Glutamatergic neuron (in vitro differentiated cells): Measurements from ENCODE around the gene PIGU. TPM values are rescaled to one million over a fixed set of nuclear protein-coding genes. Genes with fewer than 3 reads are reported as not detected.

Source experiments
- DNase-seq: peaks from one replicate; pipeline ENCODE4 v3.0.0; 2022
- H3K27ac Mint-ChIP-seq: one replicate; pipeline ENCODE4 v1.8.0; 2020; ENCODE audit warnings: mild to moderate bottlenecking, mixed read lengths, inconsistent platforms; ENCODE audit not compliant: unreplicated experiment
- H3K27me3 Mint-ChIP-seq: one replicate; pipeline ENCODE4 v1.8.0; 2020; ENCODE audit warnings: mild to moderate bottlenecking, moderate library complexity, mixed read lengths, inconsistent platforms; ENCODE audit not compliant: unreplicated experiment
- H3K36me3 Mint-ChIP-seq: one replicate; pipeline ENCODE4 v1.8.0; 2020; ENCODE audit warnings: mild to moderate bottlenecking, mixed read lengths, inconsistent platforms; ENCODE audit not compliant: unreplicated experiment
- H3K4me1 Mint-ChIP-seq: one replicate; pipeline ENCODE4 v1.8.0; 2020; ENCODE audit warnings: mild to moderate bottlenecking, low read depth, mixed read lengths, inconsistent platforms; ENCODE audit not compliant: unreplicated experiment
- H3K4me3 Mint-ChIP-seq: one replicate; pipeline ENCODE4 v1.8.0; 2020; ENCODE audit warnings: mild to moderate bottlenecking, mixed read lengths, inconsistent platforms; ENCODE audit not compliant: unreplicated experiment
- H3K9me3 Mint-ChIP-seq: one replicate; pipeline ENCODE4 v1.8.0; 2020; ENCODE audit warnings: mild to moderate bottlenecking, moderate library complexity, mixed read lengths, inconsistent platforms; ENCODE audit not compliant: unreplicated experiment
- total RNA-seq: library from RNA; stranded (reverse); fragmentation: NEBNext Ultra II Directional; extraction: Animal tissue kit (Norgen Biotek cat#: 25700); gene quantifications from one replicate; pipeline ENCODE4 v1.2.1, GENCODE V29; 2021; ENCODE audit not compliant: unreplicated experiment
- TF ChIP-seq, protein P1 (sequence below): fragments of 200-600 bp; sonication (generic); IDR thresholded peaks from one replicate; pipeline ENCODE4 v1.5.0; 2021; ENCODE audit not compliant: partially characterized antibody, unreplicated experiment

Gene PIGU
- total RNA-seq, 1 donor from 2014 or later, result 19.4 TPM

- Mint-ChIP-seq H3K36me3 (no peaks in the 10 kb centered on the region), H3K27ac (peak overlapping the region; percentile 3), H3K9me3 (peaks cover 17% of the 10 kb centered on the region), H3K4me1 (peaks cover 16% of the 10 kb centered on the region), H3K4me3 (peak overlapping the region; percentile 2), H3K27me3 (peaks cover 4% of the 10 kb centered on the region)
- no peak for DNase-seq
- TF ChIP-seq, protein P1, sequence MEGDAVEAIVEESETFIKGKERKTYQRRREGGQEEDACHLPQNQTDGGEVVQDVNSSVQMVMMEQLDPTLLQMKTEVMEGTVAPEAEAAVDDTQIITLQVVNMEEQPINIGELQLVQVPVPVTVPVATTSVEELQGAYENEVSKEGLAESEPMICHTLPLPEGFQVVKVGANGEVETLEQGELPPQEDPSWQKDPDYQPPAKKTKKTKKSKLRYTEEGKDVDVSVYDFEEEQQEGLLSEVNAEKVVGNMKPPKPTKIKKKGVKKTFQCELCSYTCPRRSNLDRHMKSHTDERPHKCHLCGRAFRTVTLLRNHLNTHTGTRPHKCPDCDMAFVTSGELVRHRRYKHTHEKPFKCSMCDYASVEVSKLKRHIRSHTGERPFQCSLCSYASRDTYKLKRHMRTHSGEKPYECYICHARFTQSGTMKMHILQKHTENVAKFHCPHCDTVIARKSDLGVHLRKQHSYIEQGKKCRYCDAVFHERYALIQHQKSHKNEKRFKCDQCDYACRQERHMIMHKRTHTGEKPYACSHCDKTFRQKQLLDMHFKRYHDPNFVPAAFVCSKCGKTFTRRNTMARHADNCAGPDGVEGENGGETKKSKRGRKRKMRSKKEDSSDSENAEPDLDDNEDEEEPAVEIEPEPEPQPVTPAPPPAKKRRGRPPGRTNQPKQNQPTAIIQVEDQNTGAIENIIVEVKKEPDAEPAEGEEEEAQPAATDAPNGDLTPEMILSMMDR, result no peak
Measured at GRCh38 chr20:34712525-34713192, 35.8 kb upstream of the PIGU start.

GRCh38 chr20:34711813-34712430 lies 35.0 kb upstream of the PIGU start:
- Mint-ChIP-seq H3K9me3 (peaks cover 17% of the 10 kb centered on the region), H3K27ac (no peak overlapping the region), H3K27me3 (peaks cover 4% of the 10 kb centered on the region), H3K4me3 (peak overlapping the region; percentile 2), H3K36me3 (no peaks in the 10 kb centered on the region), H3K4me1 (peaks cover 22% of the 10 kb centered on the region)
- no peak for DNase-seq
- TF ChIP-seq, protein P1, result no peak

- peaks cover 5% of the 10 kb centered on the region for H3K36me3 Mint-ChIP-seq
Measured at GRCh38 chr20:34710861-34711574, 34.1 kb upstream of the PIGU start.

DNA sequence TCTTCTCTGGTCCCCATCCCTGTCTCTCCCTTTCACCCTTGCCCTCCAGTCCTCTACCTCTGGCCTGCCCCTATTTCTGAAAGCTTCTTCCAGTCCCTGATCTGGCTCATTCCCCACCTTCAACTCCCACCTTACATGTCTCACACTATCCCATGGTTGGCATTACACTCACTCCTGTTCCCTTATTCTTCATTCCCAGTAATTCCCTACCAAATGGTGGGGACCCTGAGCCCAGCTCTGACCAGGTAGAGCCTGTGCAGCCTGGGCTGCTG lies 33.6 kb upstream of the PIGU start:
- Mint-ChIP-seq H3K9me3 (peaks cover 19% of the 10 kb centered on the region), H3K4me1 (peaks cover 31% of the 10 kb centered on the region), H3K27ac (peak overlapping the region; percentile 79), H3K27me3 (peaks cover 11% of the 10 kb centered on the region), H3K36me3 (peaks cover 5% of the 10 kb centered on the region), H3K4me3 (peak overlapping the region; percentile 89)
- no peak for DNase-seq
- TF ChIP-seq, protein P1, result no peak

More at GRCh38 chr20:34710861-34711574, 34.1 kb upstream of the PIGU start:
- peaks cover 17% of the 10 kb centered on the region for H3K9me3 Mint-ChIP-seq
- no peak for DNase-seq
- H3K27me3 Mint-ChIP-seq, result peaks cover 10% of the 10 kb centered on the region
- TF ChIP-seq, protein P1, result no peak
- H3K4me1 Mint-ChIP-seq, result peaks cover 31% of the 10 kb centered on the region
- peak overlapping the region; percentile 79 for H3K27ac Mint-ChIP-seq
- peak overlapping the region; percentile 89 for H3K4me3 Mint-ChIP-seq
